ENCODE results near the gene NSUN6.

NSUN6 gene

DNA sequence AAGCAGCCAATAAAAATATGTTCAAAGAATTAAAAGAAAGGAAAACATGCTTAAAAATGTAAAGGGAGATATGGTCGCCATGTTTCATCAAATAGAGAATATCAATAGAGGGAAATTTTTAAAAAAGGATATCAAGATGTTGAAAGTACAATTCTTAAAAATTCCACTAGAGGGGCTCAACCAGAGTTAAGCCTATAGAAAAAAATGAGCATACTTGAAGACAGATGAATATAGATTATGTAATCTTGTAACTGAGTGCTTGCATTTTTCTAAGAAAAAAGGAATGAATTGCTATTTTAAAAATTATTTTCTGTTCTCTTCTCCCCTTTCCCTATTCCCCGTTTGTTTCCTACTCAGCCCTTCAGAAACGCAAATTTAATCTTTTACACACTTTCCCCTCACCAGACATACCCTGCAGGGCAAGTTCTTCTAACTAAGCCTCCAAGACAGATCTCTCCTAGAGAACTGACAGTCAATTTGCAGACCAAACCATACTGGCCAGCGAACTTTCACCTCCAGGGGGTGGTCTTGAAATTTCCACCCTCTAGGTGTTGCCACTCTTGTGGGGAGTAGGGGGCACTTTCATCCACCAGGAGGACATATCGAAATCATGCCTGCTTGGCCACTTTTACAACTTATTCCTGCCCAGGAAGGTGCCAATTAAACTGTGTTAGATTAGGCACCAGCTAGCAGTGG is 67.7 kb downstream of the NSUN6 start:
- H3K9ac ChIP-seq (ENCODE audit: low read depth, low read length) = peak overlapping the region; percentile 22; the same call in 1 of the 2 replicates
- H3K27me3 ChIP-seq (ENCODE audit: insufficient read depth, low read length, poor library complexity) = no peaks in the 10 kb centered on the region
- peaks cover 10% of the 10 kb centered on the region for H3K9me3 ChIP-seq (ENCODE audit: insufficient read depth, low read length, severe bottlenecking)
- no peaks in the 10 kb centered on the region for H4K20me1 ChIP-seq (ENCODE audit: insufficient read depth, low read length)
- H3K4me1 ChIP-seq (ENCODE audit: insufficient read depth, low read length) = peaks cover 28% of the 10 kb centered on the region
- DNase-seq (no peak), ATAC-seq (ENCODE audit: insufficient read depth, low read depth) (no peak)
- H2AFZ ChIP-seq (ENCODE audit: low read depth, low read length) = no peak overlapping the region
- H3K79me2 ChIP-seq (ENCODE audit: insufficient read depth, low read length) = no peaks in the 10 kb centered on the region
- H3K4me3 ChIP-seq (ENCODE audit: low read depth in 1 of 2, low read length in 2 of 2) = no peak overlapping the region; a peak in 1 of 4 replicates
- H3K36me3 ChIP-seq (ENCODE audit: insufficient read depth, low read length) = peaks cover 63% of the 10 kb centered on the region
- peak overlapping the region; percentile 16 for H3K4me2 ChIP-seq (ENCODE audit: insufficient read depth, low read length)
- TF ChIP-seq, protein P1, sequence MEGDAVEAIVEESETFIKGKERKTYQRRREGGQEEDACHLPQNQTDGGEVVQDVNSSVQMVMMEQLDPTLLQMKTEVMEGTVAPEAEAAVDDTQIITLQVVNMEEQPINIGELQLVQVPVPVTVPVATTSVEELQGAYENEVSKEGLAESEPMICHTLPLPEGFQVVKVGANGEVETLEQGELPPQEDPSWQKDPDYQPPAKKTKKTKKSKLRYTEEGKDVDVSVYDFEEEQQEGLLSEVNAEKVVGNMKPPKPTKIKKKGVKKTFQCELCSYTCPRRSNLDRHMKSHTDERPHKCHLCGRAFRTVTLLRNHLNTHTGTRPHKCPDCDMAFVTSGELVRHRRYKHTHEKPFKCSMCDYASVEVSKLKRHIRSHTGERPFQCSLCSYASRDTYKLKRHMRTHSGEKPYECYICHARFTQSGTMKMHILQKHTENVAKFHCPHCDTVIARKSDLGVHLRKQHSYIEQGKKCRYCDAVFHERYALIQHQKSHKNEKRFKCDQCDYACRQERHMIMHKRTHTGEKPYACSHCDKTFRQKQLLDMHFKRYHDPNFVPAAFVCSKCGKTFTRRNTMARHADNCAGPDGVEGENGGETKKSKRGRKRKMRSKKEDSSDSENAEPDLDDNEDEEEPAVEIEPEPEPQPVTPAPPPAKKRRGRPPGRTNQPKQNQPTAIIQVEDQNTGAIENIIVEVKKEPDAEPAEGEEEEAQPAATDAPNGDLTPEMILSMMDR (IDR thresholded peaks at IDR 0.05; ENCODE audit: borderline replicate concordance, extremely low read depth, low read length, poor library complexity, severe bottlenecking) = peak; percentile 40
- no peak for TF ChIP-seq EZH2 (IDR thresholded peaks at IDR 0.05; ENCODE audit: borderline replicate concordance, low read depth, low read length, severe bottlenecking)
- peak overlapping the region; percentile 75 for H3K27ac ChIP-seq (ENCODE audit: low read length)

DNA sequence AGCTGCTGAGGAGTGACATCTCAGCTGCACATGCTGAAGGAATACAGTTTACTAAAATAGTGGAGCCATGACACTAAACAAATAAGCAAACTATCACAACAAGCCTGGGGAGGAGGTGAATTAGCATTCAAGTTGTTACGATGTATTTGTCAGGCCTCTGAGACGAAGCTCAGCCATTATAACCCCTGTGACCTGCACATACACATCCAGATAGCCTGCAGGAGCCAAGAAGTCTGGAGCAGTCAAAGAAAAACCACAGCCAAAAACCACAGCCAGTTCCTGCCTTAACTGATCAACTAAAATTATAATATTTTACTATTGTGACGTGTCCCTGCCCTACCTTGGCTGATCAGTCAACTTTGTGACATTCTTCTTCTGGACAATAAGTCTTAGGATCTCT is 68.6 kb downstream of the NSUN6 start:
- Histone ChIP-seq H3K4me1 (ENCODE audit: insufficient read depth, low read length) (peaks cover 28% of the 10 kb centered on the region), H4K20me1 (ENCODE audit: insufficient read depth, low read length) (no peaks in the 10 kb centered on the region), H3K27me3 (ENCODE audit: insufficient read depth, low read length, poor library complexity) (no peaks in the 10 kb centered on the region), H3K27ac (ENCODE audit: low read length) (peak overlapping the region; percentile 75), H3K79me2 (ENCODE audit: insufficient read depth, low read length) (no peaks in the 10 kb centered on the region), H2AFZ (ENCODE audit: low read depth, low read length) (no peak overlapping the region; the same call in 1 of the 2 replicates), H3K36me3 (ENCODE audit: insufficient read depth, low read length) (peaks cover 65% of the 10 kb centered on the region), H3K4me2 (ENCODE audit: insufficient read depth, low read length) (peak overlapping the region; percentile 16), H3K9me3 (ENCODE audit: insufficient read depth, low read length, severe bottlenecking) (peaks cover 20% of the 10 kb centered on the region), H3K4me3 (ENCODE audit: low read depth in 1 of 2, low read length in 2 of 2) (no peak overlapping the region), H3K9ac (ENCODE audit: low read depth, low read length) (peak overlapping the region; percentile 22; the same call in 1 of the 2 replicates)
- TF ChIP-seq, protein P1 (IDR thresholded peaks at IDR 0.05; ENCODE audit: borderline replicate concordance, extremely low read depth, low read length, poor library complexity, severe bottlenecking) = no peak
- TF ChIP-seq EZH2 (IDR thresholded peaks at IDR 0.05; ENCODE audit: borderline replicate concordance, low read depth, low read length, severe bottlenecking) = no peak
- peak; percentile 90 for ATAC-seq (ENCODE audit: insufficient read depth, low read depth)
- peak; percentile 59 for DNase-seq

DNA sequence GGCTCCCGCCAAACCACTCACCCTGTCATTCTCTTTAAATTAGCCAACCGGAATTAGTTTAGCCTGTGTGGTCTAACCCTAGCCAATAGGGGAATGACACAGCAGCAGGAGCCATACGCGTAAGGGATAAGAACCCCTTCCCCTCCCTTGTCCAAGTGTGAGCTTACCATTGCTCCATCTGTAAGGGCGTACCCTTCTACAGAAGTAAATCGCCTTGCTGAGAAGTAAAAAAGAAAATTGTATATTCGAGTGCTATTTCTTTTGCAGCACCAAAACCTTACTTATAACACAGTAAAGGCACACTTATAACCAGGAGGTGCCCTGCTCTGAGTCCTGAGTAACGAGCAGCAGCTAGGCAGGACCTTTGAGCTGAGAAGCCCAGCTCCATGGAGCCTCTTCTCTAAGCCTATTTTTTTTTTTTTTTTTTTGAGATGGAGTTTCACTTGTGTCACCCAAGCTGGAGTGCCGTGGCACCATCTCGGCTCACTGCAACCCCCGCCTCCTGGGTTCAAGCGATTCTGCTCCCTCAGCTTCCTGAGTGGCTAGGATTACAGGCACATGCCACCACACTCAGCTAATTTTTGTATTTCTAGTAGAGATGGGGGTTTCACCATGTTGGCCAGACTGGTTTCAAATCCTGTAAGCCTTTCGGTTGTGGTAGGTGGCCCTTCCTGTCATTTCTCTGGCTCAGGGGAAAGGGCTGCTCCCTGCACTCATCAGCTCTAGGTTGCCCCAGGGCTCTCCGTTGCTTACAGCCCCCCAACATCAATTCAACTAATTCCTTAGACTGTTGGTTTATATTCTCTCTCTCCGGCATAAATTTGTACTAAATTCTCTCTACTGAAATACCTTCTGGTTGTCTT is 73.3 kb downstream of the NSUN6 start:
- no peaks in the 10 kb centered on the region for H3K79me2 ChIP-seq (ENCODE audit: insufficient read depth, low read length)
- no peak overlapping the region for H3K9ac ChIP-seq (ENCODE audit: low read depth, low read length)
- no peaks in the 10 kb centered on the region for H4K20me1 ChIP-seq (ENCODE audit: insufficient read depth, low read length)
- peaks cover 16% of the 10 kb centered on the region for H3K4me1 ChIP-seq (ENCODE audit: insufficient read depth, low read length)
- DNase-seq (no peak), ATAC-seq (ENCODE audit: insufficient read depth, low read depth) (no peak)
- H3K9me3 ChIP-seq (ENCODE audit: insufficient read depth, low read length, severe bottlenecking) = peaks cover 23% of the 10 kb centered on the region
- TF ChIP-seq, protein P1 (IDR thresholded peaks at IDR 0.05; ENCODE audit: borderline replicate concordance, extremely low read depth, low read length, poor library complexity, severe bottlenecking) = no peak
- TF ChIP-seq EZH2 (IDR thresholded peaks at IDR 0.05; ENCODE audit: borderline replicate concordance, low read depth, low read length, severe bottlenecking) = no peak
- H3K27me3 ChIP-seq (ENCODE audit: insufficient read depth, low read length, poor library complexity) = no peaks in the 10 kb centered on the region
- no peak overlapping the region for H3K27ac ChIP-seq (ENCODE audit: low read length)
- H3K4me3 ChIP-seq (ENCODE audit: low read depth in 1 of 2, low read length in 2 of 2) = no peak overlapping the region
- H2AFZ ChIP-seq (ENCODE audit: low read depth, low read length) = no peak overlapping the region
- peaks cover 53% of the 10 kb centered on the region for H3K36me3 ChIP-seq (ENCODE audit: insufficient read depth, low read length)
- no peak overlapping the region for H3K4me2 ChIP-seq (ENCODE audit: insufficient read depth, low read length)

Measured in DND-41 (cell line).